Measurements from ENCODE around the gene RECQL5.

The RECQL5 gene

DNA sequence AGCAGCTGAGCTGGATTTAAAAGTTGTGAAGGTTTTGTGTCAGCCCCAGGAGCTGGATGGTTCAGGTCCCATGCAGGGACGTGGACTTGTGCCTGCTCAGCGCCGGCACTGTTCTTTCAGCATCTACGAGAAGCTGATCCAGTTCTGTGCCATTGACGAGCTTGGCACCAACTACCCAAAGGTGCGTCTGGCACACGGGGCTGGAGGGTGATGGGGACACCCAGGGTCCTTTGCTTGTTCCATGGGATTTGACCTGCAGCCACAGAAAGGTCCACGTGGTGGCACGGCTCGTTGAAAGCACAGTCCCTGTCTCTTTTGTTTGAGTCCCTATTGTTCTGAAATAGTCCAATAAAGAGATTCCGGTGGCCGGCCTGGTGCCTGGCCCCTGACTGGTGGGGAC lies 36.2 kb upstream of the RECQL5 start:
- H3K4me3 ChIP-seq (ENCODE audit: low read depth, low read length), result no peak overlapping the region
- TF ChIP-seq, protein P1, sequence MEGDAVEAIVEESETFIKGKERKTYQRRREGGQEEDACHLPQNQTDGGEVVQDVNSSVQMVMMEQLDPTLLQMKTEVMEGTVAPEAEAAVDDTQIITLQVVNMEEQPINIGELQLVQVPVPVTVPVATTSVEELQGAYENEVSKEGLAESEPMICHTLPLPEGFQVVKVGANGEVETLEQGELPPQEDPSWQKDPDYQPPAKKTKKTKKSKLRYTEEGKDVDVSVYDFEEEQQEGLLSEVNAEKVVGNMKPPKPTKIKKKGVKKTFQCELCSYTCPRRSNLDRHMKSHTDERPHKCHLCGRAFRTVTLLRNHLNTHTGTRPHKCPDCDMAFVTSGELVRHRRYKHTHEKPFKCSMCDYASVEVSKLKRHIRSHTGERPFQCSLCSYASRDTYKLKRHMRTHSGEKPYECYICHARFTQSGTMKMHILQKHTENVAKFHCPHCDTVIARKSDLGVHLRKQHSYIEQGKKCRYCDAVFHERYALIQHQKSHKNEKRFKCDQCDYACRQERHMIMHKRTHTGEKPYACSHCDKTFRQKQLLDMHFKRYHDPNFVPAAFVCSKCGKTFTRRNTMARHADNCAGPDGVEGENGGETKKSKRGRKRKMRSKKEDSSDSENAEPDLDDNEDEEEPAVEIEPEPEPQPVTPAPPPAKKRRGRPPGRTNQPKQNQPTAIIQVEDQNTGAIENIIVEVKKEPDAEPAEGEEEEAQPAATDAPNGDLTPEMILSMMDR (conservative IDR thresholded peaks at IDR 0.05; ENCODE audit: low read depth, low read length), result no peak
- no peak for DNase-seq (ENCODE audit: low read depth)

- TF ChIP-seq, protein P1 (conservative IDR thresholded peaks at IDR 0.05; ENCODE audit: low read depth, low read length), result no peak
- no peak for DNase-seq (ENCODE audit: low read depth)
- H3K4me3 ChIP-seq (ENCODE audit: low read depth, low read length), result no peak overlapping the region
Measured at GRCh38 chr17:75701288-75701687, 34.3 kb upstream of the RECQL5 start.

DNA sequence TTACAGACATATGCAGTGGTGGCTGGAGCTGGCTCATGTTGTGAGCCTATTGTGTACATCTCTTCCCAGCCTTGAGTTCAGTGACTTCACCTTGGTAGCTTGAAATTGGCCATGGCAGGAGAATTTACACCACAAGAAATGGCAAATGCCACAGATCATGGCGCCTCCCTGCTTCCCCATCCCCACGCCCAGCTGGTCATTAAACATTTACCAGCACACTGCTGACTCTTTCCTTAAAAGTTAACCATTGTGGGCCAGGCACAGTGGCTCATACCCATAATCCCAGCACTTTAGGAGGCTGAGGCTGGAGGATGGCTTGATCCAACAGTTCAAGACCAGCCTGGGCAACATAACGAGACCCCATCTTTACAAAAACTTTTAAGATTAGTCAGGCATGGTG lies 31.7 kb upstream of the RECQL5 start:
- no peak for DNase-seq (ENCODE audit: low read depth)
- TF ChIP-seq, protein P1 (conservative IDR thresholded peaks at IDR 0.05; ENCODE audit: low read depth, low read length), result no peak

GRCh38 chr17:75697651-75698291 lies 30.8 kb upstream of the RECQL5 start:
- TF ChIP-seq, protein P1 (conservative IDR thresholded peaks at IDR 0.05; ENCODE audit: low read depth, low read length), result no peak

More for the DNA sequence above, 31.7 kb upstream of the RECQL5 start:
- no peak overlapping the region for H3K4me3 ChIP-seq (ENCODE audit: low read depth, low read length)

DNA sequence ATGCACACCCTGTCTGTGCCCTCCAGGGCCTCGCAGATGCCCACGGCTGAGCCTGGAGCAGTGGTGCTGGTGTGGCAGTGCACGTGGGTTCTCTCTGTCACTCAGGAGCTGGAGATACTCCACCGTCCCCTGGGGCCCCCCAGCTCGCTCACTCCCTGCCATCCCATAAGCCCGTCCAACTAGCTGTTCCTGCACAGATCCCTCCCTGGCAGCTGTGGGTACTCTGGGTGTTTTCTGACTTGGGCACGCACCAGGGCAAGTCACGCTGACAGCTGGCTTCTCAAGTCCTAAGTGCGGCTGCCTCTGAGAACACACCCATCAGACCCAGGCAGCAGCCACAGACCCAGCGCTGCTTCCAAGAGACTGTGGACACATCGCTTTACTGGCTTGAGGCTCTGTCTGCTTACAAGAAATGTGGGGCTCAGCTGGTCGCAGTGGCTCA lies 28.9 kb upstream of the RECQL5 start:
- DNase-seq (ENCODE audit: low read depth), result no peak
- no peak overlapping the region for H3K4me3 ChIP-seq (ENCODE audit: low read depth, low read length)
- TF ChIP-seq, protein P1 (conservative IDR thresholded peaks at IDR 0.05; ENCODE audit: low read depth, low read length), result no peak

More at GRCh38 chr17:75697651-75698291, 30.8 kb upstream of the RECQL5 start:
- no peak for DNase-seq (ENCODE audit: low read depth)
- no peak overlapping the region for H3K4me3 ChIP-seq (ENCODE audit: low read depth, low read length)

- DNase-seq (ENCODE audit: low read depth), result peak; percentile 39
- TF ChIP-seq, protein P1 (conservative IDR thresholded peaks at IDR 0.05; ENCODE audit: low read depth, low read length), result no peak
- H3K4me3 ChIP-seq (ENCODE audit: low read depth, low read length), result no peak overlapping the region
Measured at GRCh38 chr17:75695141-75695829, 28.3 kb upstream of the RECQL5 start.
